Measurements from ENCODE around the gene STARD9. TPM values are rescaled to one million over a fixed set of nuclear protein-coding genes. Genes with fewer than 3 reads are reported as not detected.

STARD9 gene
- total RNA-seq, 1 experiment from 2014 or later, result 5.0 TPM

DNA sequence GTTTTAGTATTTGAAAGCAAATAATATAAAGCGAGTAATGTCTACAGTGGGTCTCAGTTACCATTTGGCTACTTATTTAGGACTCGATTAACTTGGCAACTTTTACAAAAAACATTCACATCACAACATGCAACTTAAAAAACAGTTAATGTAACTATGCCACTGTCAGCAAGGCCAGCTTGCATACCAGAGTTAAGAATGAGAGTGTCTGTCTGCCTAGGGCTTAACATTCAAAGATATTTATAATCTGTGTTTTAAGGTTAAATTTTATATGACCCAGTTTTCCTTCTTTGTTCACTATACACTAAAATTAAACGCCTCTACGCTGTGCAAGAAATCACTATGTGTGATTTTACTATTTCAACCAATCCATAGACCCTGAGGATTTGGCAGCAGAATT lies 166.7 kb downstream of the STARD9 start:
- Histone ChIP-seq H3K27me3 (ENCODE audit: insufficient read depth, low read length) (no peaks in the 10 kb centered on the region), H3K4me1 (ENCODE audit: control insufficient read depth in 1 of 2, insufficient read depth in 2 of 2, low read length in 2 of 2) (peaks cover 6 to 7% of the 10 kb centered on the region in 2 experiments; a peak in 3 of 4 replicates), H2AFZ (ENCODE audit: low read depth, low read length, poor library complexity, severe bottlenecking) (no peak overlapping the region), H3K79me2 (ENCODE audit: insufficient read depth, low read length) (no peaks in the 10 kb centered on the region), H3K27ac (ENCODE audit: low read depth, low read length) (no peak overlapping the region), H4K20me1 (ENCODE audit: insufficient read depth) (no peaks in the 10 kb centered on the region), H3K36me3 (ENCODE audit: control insufficient read depth in 1 of 2, insufficient read depth in 2 of 2, low read length in 2 of 2) (no peaks in the 10 kb centered on the region), H3K9me2 (ENCODE audit: insufficient read depth) (no peaks in the 10 kb centered on the region), H3K4me3 (replicated peaks in 1 of 2; ENCODE audit: low read depth in 1 of 2, low read length in 2 of 2) (no peak overlapping the region), H3K9ac (ENCODE audit: low read length) (no peak overlapping the region), H3K4me2 (ENCODE audit: low read length) (no peak overlapping the region), H3K9me3 (ENCODE audit: control insufficient read depth in 1 of 2, insufficient read depth in 1 of 2, low read depth in 1 of 2, low read length in 2 of 2) (no peaks in the 10 kb centered on the region)
- TF ChIP-seq, protein P1, sequence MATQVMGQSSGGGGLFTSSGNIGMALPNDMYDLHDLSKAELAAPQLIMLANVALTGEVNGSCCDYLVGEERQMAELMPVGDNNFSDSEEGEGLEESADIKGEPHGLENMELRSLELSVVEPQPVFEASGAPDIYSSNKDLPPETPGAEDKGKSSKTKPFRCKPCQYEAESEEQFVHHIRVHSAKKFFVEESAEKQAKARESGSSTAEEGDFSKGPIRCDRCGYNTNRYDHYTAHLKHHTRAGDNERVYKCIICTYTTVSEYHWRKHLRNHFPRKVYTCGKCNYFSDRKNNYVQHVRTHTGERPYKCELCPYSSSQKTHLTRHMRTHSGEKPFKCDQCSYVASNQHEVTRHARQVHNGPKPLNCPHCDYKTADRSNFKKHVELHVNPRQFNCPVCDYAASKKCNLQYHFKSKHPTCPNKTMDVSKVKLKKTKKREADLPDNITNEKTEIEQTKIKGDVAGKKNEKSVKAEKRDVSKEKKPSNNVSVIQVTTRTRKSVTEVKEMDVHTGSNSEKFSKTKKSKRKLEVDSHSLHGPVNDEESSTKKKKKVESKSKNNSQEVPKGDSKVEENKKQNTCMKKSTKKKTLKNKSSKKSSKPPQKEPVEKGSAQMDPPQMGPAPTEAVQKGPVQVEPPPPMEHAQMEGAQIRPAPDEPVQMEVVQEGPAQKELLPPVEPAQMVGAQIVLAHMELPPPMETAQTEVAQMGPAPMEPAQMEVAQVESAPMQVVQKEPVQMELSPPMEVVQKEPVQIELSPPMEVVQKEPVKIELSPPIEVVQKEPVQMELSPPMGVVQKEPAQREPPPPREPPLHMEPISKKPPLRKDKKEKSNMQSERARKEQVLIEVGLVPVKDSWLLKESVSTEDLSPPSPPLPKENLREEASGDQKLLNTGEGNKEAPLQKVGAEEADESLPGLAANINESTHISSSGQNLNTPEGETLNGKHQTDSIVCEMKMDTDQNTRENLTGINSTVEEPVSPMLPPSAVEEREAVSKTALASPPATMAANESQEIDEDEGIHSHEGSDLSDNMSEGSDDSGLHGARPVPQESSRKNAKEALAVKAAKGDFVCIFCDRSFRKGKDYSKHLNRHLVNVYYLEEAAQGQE (IDR thresholded peaks at IDR 0.05; ENCODE audit: low read depth), result no peak
- TF ChIP-seq CBX3 (IDR thresholded peaks at IDR 0.05; ENCODE audit: low read depth), result no peak
- TF ChIP-seq ZFX (IDR thresholded peaks at IDR 0.05), result no peak
- intact Hi-C loops (cut with micrococcal nuclease), result no loop called here
- no peak for ATAC-seq
- BruUV-seq (replicated peaks), result no TSS peak
- CTCF ChIA-PET, result no interaction called here
- DNase-seq (ENCODE audit: low read depth, low spot score), result no peak
- RAD21 ChIA-PET (ENCODE audit: low non-redundant PET in 1 of 2, low total read pairs in 2 of 2, uncharacterized antibody in 2 of 2, unreplicated experiment in 2 of 2), result no interaction called here
- POLR2A ChIA-PET, result no interaction called here

- ChIA-PET POLR2A (no interaction called here), CTCF (no interaction called here), RAD21 (ENCODE audit: low non-redundant PET in 1 of 2, low total read pairs in 2 of 2, uncharacterized antibody in 2 of 2, unreplicated experiment in 2 of 2) (no interaction called here)
- intact Hi-C loops (cut with micrococcal nuclease), result no loop called here
- H4K20me1 ChIP-seq (ENCODE audit: insufficient read depth), result no peaks in the 10 kb centered on the region
- DNase-seq (ENCODE audit: low read depth, low spot score), result no peak
- BruUV-seq (replicated peaks), result no TSS peak
- H3K4me2 ChIP-seq (ENCODE audit: low read length), result no peak overlapping the region
- H3K27ac ChIP-seq (ENCODE audit: low read depth, low read length), result no peak overlapping the region
- H3K4me1 ChIP-seq (ENCODE audit: control insufficient read depth in 1 of 2, insufficient read depth in 2 of 2, low read length in 2 of 2), result no peaks in the 10 kb centered on the region
- no peak for ATAC-seq
- no peaks in the 10 kb centered on the region for H3K9me2 ChIP-seq (ENCODE audit: insufficient read depth)
- H3K36me3 ChIP-seq (ENCODE audit: control insufficient read depth in 1 of 2, insufficient read depth in 2 of 2, low read length in 2 of 2), result no peaks in the 10 kb centered on the region
- no peak overlapping the region for H3K4me3 ChIP-seq (replicated peaks in 1 of 2; ENCODE audit: low read depth in 1 of 2, low read length in 2 of 2)
- H3K27me3 ChIP-seq (ENCODE audit: insufficient read depth, low read length), result no peaks in the 10 kb centered on the region
- H2AFZ ChIP-seq (ENCODE audit: low read depth, low read length, poor library complexity, severe bottlenecking), result no peak overlapping the region
- no peaks in the 10 kb centered on the region for H3K9me3 ChIP-seq (ENCODE audit: control insufficient read depth in 1 of 2, insufficient read depth in 1 of 2, low read depth in 1 of 2, low read length in 2 of 2)
- no peak overlapping the region for H3K9ac ChIP-seq (ENCODE audit: low read length)
- no peaks in the 10 kb centered on the region for H3K79me2 ChIP-seq (ENCODE audit: insufficient read depth, low read length)
- TF ChIP-seq ZFX (IDR thresholded peaks at IDR 0.05), result no peak
- TF ChIP-seq ELF1 (IDR thresholded peaks at IDR 0.05; ENCODE audit: borderline replicate concordance, low read depth), result no peak
- no peak for TF ChIP-seq ATF3 (IDR thresholded peaks at IDR 0.05)
- TF ChIP-seq YY1 (IDR thresholded peaks at IDR 0.05; ENCODE audit: extremely low read depth, insufficient replicate concordance, low read depth, low read length), result no peak
- TF ChIP-seq SRF (IDR thresholded peaks at IDR 0.05; ENCODE audit: low read depth), result no peak
- TF ChIP-seq POLR2AphosphoS5 (IDR thresholded peaks at IDR 0.05; ENCODE audit: low read depth, low read length), result no peak
- TF ChIP-seq TCF7L2 (IDR thresholded peaks at IDR 0.05; ENCODE audit: borderline replicate concordance, extremely low read depth, insufficient read depth, insufficient read length), result no peak
- TF ChIP-seq ZBTB33 (IDR thresholded peaks at IDR 0.05; ENCODE audit: extremely low read depth, insufficient replicate concordance, low read length), result no peak
- no peak for TF ChIP-seq RAD21 (IDR thresholded peaks at IDR 0.05; ENCODE audit: low read depth)
- no peak for TF ChIP-seq SP1 (IDR thresholded peaks at IDR 0.05; ENCODE audit: low read depth)
- TF ChIP-seq, protein P2, sequence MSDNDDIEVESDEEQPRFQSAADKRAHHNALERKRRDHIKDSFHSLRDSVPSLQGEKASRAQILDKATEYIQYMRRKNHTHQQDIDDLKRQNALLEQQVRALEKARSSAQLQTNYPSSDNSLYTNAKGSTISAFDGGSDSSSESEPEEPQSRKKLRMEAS (IDR thresholded peaks at IDR 0.05), result no peak
- no peak for TF ChIP-seq CEBPB (IDR thresholded peaks at IDR 0.05; ENCODE audit: low read depth)
These were observed 168.8 kb downstream of the STARD9 start for GRCh38 chr15:42744195-42744594.
